Right lobe of liver (tissue), 4 donors: Measurements from ENCODE around the gene SLC2A4.

Experiments used
- POLR2A ChIP-seq: fragments of 450-650 bp; IDR thresholded peaks from one replicate; pipeline ENCODE4 v1.6.1; 2017; ENCODE audit warnings: antibody characterized with exemption, mild to moderate bottlenecking
- TF ChIP-seq, protein P1 (sequence below), 4 donors: fragments of 200-600 bp in 3 of 4; fragments of 450-650 bp in 1 of 4; IDR thresholded peaks; one replicate each; pipeline versions ENCODE4 v1.5.1 to v1.8.0; 2016 to 2022; ENCODE audit warnings: antibody characterized with exemption in 4 of 4, mild to moderate bottlenecking in 2 of 4
- donor health status: DM: no; HTN: no; CAD: no.
- donor health status: DM: no; HTN: no; CAD: no.
- donor health status: DM: no; HTN: yes; CAD: no.

DNA sequence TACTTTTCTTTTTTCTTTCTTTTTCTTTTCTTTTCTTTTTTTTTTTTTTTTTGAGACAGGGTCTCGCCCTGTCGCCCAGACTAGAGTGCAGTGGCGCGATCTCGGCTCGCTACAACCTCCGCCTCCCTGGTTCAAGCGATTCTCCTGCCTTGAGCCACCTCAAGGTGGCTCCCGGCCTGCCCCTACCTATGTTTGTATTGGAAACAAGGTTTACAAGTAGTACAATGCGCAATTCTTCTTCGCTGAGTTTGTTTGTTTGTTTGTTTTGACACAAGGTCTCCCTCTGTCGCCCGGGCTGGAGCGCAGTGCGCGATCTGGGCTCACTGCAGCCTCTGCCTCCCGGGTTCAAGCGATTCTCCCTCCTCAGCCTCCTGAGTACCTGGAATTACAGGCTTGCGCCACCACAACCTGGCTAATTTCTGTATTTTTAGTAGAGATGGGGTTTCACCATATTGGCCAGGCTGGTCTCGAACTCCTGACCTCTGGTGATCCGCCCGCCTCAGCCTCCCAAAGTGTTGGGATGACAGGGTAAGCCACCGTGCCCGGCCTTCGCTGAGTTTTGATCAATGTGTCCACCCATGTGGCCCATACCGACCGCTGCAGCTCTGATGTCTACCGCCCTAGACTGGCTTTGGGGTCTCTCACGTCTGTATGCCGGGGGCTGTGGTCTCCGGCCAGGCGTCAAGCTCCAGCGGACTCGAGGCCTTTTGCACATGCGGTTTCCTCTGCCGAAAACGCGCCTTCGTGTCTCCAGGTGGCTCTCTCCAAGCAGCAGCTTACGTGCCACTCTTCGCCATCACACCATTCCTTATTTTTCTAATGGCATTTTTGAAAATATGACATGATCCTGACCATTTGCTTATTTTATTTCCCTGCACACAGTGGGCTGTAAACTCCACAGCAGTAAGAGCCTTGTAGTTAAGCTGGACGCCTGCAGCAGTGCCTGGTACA, 14.0 kb downstream of the SLC2A4 start:
- TF ChIP-seq, protein P1, sequence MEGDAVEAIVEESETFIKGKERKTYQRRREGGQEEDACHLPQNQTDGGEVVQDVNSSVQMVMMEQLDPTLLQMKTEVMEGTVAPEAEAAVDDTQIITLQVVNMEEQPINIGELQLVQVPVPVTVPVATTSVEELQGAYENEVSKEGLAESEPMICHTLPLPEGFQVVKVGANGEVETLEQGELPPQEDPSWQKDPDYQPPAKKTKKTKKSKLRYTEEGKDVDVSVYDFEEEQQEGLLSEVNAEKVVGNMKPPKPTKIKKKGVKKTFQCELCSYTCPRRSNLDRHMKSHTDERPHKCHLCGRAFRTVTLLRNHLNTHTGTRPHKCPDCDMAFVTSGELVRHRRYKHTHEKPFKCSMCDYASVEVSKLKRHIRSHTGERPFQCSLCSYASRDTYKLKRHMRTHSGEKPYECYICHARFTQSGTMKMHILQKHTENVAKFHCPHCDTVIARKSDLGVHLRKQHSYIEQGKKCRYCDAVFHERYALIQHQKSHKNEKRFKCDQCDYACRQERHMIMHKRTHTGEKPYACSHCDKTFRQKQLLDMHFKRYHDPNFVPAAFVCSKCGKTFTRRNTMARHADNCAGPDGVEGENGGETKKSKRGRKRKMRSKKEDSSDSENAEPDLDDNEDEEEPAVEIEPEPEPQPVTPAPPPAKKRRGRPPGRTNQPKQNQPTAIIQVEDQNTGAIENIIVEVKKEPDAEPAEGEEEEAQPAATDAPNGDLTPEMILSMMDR (IDR thresholded peaks at IDR 0.05): no peak
- TF ChIP-seq POLR2A: no peak
